ENCODE data around the gene AOPEP.

GRCh38 chr9:94847486-94847885 lies 121.0 kb downstream of the AOPEP start:
- TF ChIP-seq, protein P1, sequence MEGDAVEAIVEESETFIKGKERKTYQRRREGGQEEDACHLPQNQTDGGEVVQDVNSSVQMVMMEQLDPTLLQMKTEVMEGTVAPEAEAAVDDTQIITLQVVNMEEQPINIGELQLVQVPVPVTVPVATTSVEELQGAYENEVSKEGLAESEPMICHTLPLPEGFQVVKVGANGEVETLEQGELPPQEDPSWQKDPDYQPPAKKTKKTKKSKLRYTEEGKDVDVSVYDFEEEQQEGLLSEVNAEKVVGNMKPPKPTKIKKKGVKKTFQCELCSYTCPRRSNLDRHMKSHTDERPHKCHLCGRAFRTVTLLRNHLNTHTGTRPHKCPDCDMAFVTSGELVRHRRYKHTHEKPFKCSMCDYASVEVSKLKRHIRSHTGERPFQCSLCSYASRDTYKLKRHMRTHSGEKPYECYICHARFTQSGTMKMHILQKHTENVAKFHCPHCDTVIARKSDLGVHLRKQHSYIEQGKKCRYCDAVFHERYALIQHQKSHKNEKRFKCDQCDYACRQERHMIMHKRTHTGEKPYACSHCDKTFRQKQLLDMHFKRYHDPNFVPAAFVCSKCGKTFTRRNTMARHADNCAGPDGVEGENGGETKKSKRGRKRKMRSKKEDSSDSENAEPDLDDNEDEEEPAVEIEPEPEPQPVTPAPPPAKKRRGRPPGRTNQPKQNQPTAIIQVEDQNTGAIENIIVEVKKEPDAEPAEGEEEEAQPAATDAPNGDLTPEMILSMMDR (conservative IDR thresholded peaks at IDR 0.05; ENCODE audit: low read length), result no peak
- no peak for TF ChIP-seq EZH2phosphoT487 (IDR thresholded peaks at IDR 0.05; ENCODE audit: borderline replicate concordance)
